Measurements from ENCODE around the gene TRPV3. TPM values are rescaled to one million over a fixed set of nuclear protein-coding genes. Genes with fewer than 3 reads are reported as not detected.

Gene TRPV3
- total and polyA plus RNA-seq, 2 of the 13 experiments (the other 11 are each of a cell fraction or from before 2014, with no cell fraction given), result 0.90 to 1.0 TPM

DNA sequence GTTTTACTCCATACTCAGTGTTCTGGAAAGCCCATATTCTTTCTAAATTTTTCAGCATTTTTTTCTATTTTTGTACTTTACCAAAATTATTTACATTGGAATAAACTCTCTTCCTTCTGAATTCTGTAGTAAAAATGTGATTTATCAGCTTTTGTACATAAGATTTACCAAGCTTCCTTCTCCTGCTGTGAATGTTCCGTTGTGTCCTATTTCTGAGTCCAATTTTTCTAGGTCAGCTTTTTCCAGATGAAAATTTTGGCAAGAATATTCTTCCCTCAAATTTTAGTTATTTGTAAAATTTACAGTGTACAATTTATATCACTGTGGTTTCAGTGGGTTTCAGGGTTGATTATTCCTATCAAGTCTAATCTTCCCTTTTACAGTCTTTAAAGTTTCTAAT lies 54.3 kb downstream of the TRPV3 start (continued):
- TF ChIP-seq, protein P1, sequence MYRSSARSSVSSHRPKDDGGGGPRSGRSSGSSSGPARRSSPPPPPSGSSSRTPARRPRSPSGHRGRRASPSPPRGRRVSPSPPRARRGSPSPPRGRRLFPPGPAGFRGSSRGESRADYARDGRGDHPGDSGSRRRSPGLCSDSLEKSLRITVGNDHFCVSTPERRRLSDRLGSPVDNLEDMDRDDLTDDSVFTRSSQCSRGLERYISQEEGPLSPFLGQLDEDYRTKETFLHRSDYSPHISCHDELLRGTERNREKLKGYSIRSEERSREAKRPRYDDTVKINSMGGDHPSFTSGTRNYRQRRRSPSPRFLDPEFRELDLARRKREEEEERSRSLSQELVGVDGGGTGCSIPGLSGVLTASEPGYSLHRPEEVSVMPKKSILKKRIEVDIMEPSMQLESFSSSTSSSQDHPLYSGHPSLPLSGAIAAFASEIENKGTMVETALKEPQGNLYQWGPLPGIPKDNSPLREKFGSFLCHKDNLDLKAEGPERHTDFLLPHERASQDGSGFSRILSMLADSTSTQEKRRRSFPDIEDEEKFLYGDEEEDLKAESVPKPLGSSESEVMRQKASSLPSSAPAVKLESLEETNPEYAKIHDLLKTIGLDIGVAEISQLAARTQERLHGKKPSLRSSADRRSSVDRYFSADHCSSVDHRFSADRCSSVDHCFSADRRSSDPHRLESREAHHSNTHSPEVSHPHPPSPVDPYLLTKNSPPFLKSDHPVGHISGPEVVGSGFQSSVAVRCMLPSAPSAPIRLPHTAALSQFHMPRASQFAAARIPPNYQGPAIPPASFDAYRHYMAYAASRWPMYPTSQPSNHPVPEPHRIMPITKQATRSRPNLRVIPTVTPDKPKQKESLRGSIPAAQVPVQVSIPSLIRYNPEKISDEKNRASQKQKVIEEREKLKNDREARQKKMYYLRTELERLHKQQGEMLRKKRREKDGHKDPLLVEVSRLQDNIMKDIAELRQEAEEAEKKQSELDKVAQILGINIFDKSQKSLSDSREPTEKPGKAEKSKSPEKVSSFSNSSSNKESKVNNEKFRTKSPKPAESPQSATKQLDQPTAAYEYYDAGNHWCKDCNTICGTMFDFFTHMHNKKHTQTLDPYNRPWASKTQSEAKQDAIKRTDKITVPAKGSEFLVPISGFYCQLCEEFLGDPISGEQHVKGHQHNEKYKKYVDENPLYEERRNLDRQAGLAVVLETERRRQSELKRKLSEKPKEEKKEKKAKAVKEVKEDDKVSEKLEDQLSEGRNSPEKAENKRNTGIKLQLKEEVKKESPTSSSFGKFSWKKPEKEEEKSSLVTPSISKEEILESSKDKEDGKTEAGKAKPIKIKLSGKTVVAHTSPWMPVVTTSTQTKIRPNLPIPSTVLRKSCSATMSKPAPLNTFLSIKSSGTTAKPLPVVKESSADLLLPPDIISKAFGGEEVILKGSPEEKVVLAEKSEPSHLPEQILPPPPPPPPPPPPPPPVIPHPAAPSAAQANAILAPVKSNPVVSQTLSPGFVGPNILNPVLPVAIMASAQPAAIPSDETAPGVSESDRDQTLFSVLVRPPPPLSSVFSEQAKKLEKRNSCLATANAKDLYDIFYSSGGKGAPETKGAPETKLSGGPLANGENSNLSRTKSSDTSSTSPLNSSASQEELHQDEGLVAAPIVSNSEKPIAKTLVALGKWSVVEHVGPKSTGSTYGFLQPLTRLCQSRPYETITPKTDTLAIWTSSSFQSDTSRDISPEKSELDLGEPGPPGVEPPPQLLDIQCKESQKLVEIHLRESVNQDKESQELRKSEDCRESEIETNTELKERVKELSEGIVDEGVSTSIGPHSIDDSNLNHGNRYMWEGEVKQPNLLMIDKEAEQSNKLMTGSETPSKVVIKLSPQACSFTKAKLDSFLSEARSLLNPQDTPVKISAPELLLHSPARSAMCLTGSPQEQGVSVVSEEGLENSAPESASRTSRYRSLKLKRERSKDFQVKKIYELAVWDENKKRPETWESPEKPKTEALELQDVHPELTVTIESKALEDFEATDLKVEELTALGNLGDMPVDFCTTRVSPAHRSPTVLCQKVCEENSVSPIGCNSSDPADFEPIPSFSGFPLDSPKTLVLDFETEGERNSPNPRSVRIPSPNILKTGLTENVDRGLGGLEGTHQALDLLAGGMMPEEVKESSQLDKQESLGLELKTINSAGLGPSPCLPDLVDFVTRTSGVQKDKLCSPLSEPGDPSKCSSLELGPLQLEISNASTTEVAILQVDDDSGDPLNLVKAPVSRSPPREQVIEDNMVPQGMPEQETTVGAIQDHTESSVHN (CRISPR knock-in tag; IDR thresholded peaks at IDR 0.05), result no peak

- in situ Hi-C loops (cut with HindIII; ENCODE audit: extremely low pct_ligation_motif_present, low pct_unique_long_range_greater_than_20kb), result no loop called here
- Histone ChIP-seq H3K9me3 (ENCODE audit: low read length) (no peaks in the 10 kb centered on the region), H2AFZ (ENCODE audit: low read length) (no peak overlapping the region), H3K9ac (ENCODE audit: insufficient read depth, low read depth, low read length) (no peak overlapping the region), H3K27ac (ENCODE audit: extremely low read length, insufficient read depth, low read length) (no peak overlapping the region), H3K4me3 (replicated peaks in 1 of 3; ENCODE audit: insufficient read depth in 1 of 3, low read depth in 2 of 3, low read length in 3 of 3) (no peak overlapping the region), H3K79me2 (ENCODE audit: insufficient read depth, low read length) (no peaks in the 10 kb centered on the region), H3K4me2 (ENCODE audit: low read depth, low read length) (no peak overlapping the region), H3K36me3 (replicated peaks in 1 of 2; ENCODE audit: control insufficient read depth in 1 of 2, insufficient read depth in 2 of 2, low read length in 2 of 2) (no peaks in the 10 kb centered on the region), H4K20me1 (ENCODE audit: insufficient read depth, low read length) (no peaks in the 10 kb centered on the region), H3K27me3 (ENCODE audit: control insufficient read depth in 1 of 2, insufficient read depth in 2 of 2, low read length in 2 of 2) (no peaks in the 10 kb centered on the region; a peak in 1 of 5 replicates), H3K4me1 (ENCODE audit: insufficient read depth, low read length) (no peaks in the 10 kb centered on the region)
- TF ChIP-seq CEBPB (IDR thresholded peaks at IDR 0.05; ENCODE audit: borderline replicate concordance, low read depth, low read length) (peak; percentile 19; the same call in 1 of the 2 replicates), ZNF44 (CRISPR knock-in tag; IDR thresholded peaks at IDR 0.05) (no peak), PHF21A (CRISPR knock-in tag; IDR thresholded peaks at IDR 0.05) (no peak)
- TF ChIP-seq, protein P2, sequence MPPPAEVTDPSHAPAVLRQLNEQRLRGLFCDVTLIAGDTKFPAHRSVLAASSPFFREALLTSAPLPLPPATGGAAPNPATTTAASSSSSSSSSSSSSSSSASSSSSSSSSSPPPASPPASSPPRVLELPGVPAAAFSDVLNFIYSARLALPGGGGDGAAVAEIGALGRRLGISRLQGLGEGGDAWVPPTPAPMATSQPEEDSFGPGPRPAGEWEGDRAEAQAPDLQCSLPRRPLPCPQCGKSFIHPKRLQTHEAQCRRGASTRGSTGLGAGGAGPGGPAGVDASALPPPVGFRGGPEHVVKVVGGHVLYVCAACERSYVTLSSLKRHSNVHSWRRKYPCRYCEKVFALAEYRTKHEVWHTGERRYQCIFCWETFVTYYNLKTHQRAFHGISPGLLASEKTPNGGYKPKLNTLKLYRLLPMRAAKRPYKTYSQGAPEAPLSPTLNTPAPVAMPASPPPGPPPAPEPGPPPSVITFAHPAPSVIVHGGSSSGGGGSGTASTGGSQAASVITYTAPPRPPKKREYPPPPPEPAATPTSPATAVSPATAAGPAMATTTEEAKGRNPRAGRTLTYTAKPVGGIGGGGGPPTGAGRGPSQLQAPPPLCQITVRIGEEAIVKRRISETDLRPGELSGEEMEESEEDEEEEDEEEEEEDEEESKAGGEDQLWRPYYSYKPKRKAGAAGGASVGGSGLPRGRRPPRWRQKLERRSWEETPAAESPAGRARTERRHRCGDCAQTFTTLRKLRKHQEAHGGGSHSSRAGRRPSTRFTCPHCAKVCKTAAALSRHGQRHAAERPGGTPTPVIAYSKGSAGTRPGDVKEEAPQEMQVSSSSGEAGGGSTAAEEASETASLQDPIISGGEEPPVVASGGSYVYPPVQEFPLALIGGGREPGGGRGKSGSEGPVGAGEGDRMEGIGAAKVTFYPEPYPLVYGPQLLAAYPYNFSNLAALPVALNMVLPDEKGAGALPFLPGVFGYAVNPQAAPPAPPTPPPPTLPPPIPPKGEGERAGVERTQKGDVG (CRISPR knock-in tag; IDR thresholded peaks at IDR 0.05; ENCODE audit: borderline replicate concordance), result no peak
- FAIRE-seq (no peak), DNase-seq (ENCODE audit: low spot score) (no peak), ATAC-seq (no peak)
- CTCF ChIA-PET (ENCODE audit: low intra/inter-chr PET ratio, low total read pairs), result no interaction called here
- POLR2A ChIA-PET, result no interaction called here
- 60% methylated on average over 4 of the region's 5 CpGs for WGBS (ENCODE audit: low lambda C conversion rate)
- intact Hi-C loops (cut with micrococcal nuclease; ENCODE audit: unreplicated experiment), result no loop called here
- BruUV-seq (replicated peaks), result no TSS peak
Measured at GRCh38 chr17:3502466-3502865, 55.1 kb downstream of the TRPV3 start.
